ENCODE measurements around the gene SMC3.
"Not testable (repeated sequence)": the region's sequence is repeated elsewhere in the genome, so short reads cannot be mapped to it uniquely, and the experiment has no call there.

Gene SMC3

GRCh38 chr10:110572862-110573261 is 5.4 kb downstream of the SMC3 start:
- no peak for DNase-seq (ENCODE audit: low read depth, low spot score)
- H3K27ac ChIP-seq, result no peak overlapping the region

GRCh38 chr10:110574420-110574819 is 6.9 kb downstream of the SMC3 start:
- H3K27ac ChIP-seq, result no peak overlapping the region
- no peak for DNase-seq (ENCODE audit: low read depth, low spot score)

- no peak overlapping the region for H3K27ac ChIP-seq
- no peak for DNase-seq (ENCODE audit: low read depth, low spot score)
Measured at GRCh38 chr10:110576220-110576619, 8.7 kb downstream of the SMC3 start.

- no peak overlapping the region for H3K27ac ChIP-seq
- DNase-seq (ENCODE audit: low read depth, low spot score), result no peak
Measured at GRCh38 chr10:110577056-110577455, 9.6 kb downstream of the SMC3 start.

- no peak for DNase-seq (ENCODE audit: low read depth, low spot score)
- H3K27ac ChIP-seq, result no peak overlapping the region
Measured at GRCh38 chr10:110584006-110584405, 16.5 kb downstream of the SMC3 start.

- no peak for DNase-seq (ENCODE audit: low read depth, low spot score)
- no peak overlapping the region for H3K27ac ChIP-seq
Measured at GRCh38 chr10:110591760-110592159, 24.3 kb downstream of the SMC3 start.

GRCh38 chr10:110597476-110597875 is 30.0 kb downstream of the SMC3 start:
- DNase-seq (ENCODE audit: low read depth, low spot score), result no peak
- no peak overlapping the region for H3K27ac ChIP-seq

GRCh38 chr10:110600487-110601101 is 33.1 kb downstream of the SMC3 start:
- peak overlapping the region; percentile 48 for H3K27ac ChIP-seq
- no peak for DNase-seq (ENCODE audit: low read depth, low spot score)

- H3K27ac ChIP-seq, result no peak overlapping the region
- no peak for DNase-seq (ENCODE audit: low read depth, low spot score)
Measured at GRCh38 chr10:110601581-110601980, 34.1 kb downstream of the SMC3 start.

GRCh38 chr10:110608087-110608486 is 40.6 kb downstream of the SMC3 start:
- no peak for DNase-seq (ENCODE audit: low read depth, low spot score)
- H3K27ac ChIP-seq, result no peak overlapping the region

GRCh38 chr10:110609605-110610004 is 42.1 kb downstream of the SMC3 start:
- no peak for DNase-seq (ENCODE audit: low read depth, low spot score)
- no peak overlapping the region for H3K27ac ChIP-seq

GRCh38 chr10:110610308-110610774 is 42.8 kb downstream of the SMC3 start:
- DNase-seq (ENCODE audit: low read depth, low spot score), result peak; percentile 10
- H3K27ac ChIP-seq, result no peak overlapping the region

- not testable (repeated sequence) for DNase-seq (ENCODE audit: low read depth, low spot score); H3K27ac ChIP-seq
Measured at GRCh38 chr10:110610781-110611180, 43.3 kb downstream of the SMC3 start.

GRCh38 chr10:110612087-110612486 is 44.6 kb downstream of the SMC3 start:
- no peak overlapping the region for H3K27ac ChIP-seq
- no peak for DNase-seq (ENCODE audit: low read depth, low spot score)

GRCh38 chr10:110612629-110613028 is 45.1 kb downstream of the SMC3 start:
- DNase-seq (ENCODE audit: low read depth, low spot score), result no peak
- no peak overlapping the region for H3K27ac ChIP-seq

- DNase-seq (ENCODE audit: low read depth, low spot score), result no peak
- H3K27ac ChIP-seq, result no peak overlapping the region
Measured at GRCh38 chr10:110613341-110613995, 46.0 kb downstream of the SMC3 start.

- no peak for DNase-seq (ENCODE audit: low read depth, low spot score)
Measured at GRCh38 chr10:110613996-110614495, 46.6 kb downstream of the SMC3 start.

GRCh38 chr10:110615057-110615747 is 47.7 kb downstream of the SMC3 start:
- no peak overlapping the region for H3K27ac ChIP-seq
- DNase-seq (ENCODE audit: low read depth, low spot score), result no peak

More at GRCh38 chr10:110613996-110614495, 46.6 kb downstream of the SMC3 start:
- H3K27ac ChIP-seq, result no peak overlapping the region

- DNase-seq (ENCODE audit: low read depth, low spot score), result no peak
- H3K27ac ChIP-seq, result no peak overlapping the region
Measured at GRCh38 chr10:110616493-110617033, 49.1 kb downstream of the SMC3 start.

- DNase-seq (ENCODE audit: low read depth, low spot score), result no peak
Measured at GRCh38 chr10:110617425-110618229, 50.1 kb downstream of the SMC3 start.

More at GRCh38 chr10:110617425-110618229, 50.1 kb downstream of the SMC3 start:
- H3K27ac ChIP-seq, result no peak overlapping the region
